K562 (cell line): ENCODE data around the gene AKT2. TPM values are rescaled to one million over a fixed set of nuclear protein-coding genes. Genes with fewer than 3 reads are reported as not detected.

Experiments
- ATAC-seq: fragments of 200-7000 bp; cut with Tn5 transposase; 3 replicates; pipeline ENCODE4 v1.9.1; 2020; ENCODE audit warnings: moderate library complexity
- BruUV-seq: library from RNA; stranded (reverse); fragments of 400-500 nt; replicated peaks from 2 replicates; lab custom pipeline; 2021; lab: Mats Ljungman, UMichigan
- CTCF ChIA-PET: fragments of 300-600 bp; formaldehyde crosslinking; extraction: SDS; loops from one replicate; lab custom pipeline; 2021; ENCODE audit warnings: low intra/inter-chr PET ratio; lab: Yijun Ruan, JAX
- POLR2A ChIA-PET: fragments of 300-600, 350-650 bp; sonication (Branson Sonifier 250); formaldehyde crosslinking; extraction: SDS; loops from one replicate; lab custom pipeline; 2021; ENCODE audit warnings: antibody characterized with exemption, inconsistent platforms; lab: Yijun Ruan, JAX
- DNase-seq, 4 experiments: peaks; one replicate each; pipeline versions ENCODE4 v3.0.0 to v3.0.0-alpha.2; 2011 to 2018; ENCODE audit warnings: low spot score in 3 of 4, mixed read lengths in 3 of 4; ENCODE audit errors: extremely low read depth in 1 of 4
- FAIRE-seq: peaks from 2 replicates; lab custom pipeline; 2011; peaks lifted over from hg19 to GRCh38; lab: Jason Lieb, UNC
- H2AFZ ChIP-seq: 2 replicates; pipeline ENCODE4 v1.6.0; 2011; ENCODE audit warnings: low read depth, low read length, control low read depth, inconsistent platforms
- H3K27ac ChIP-seq: fragments of 200-600 bp; 3 replicates; pipeline ENCODE4 v1.8.0; 2011; ENCODE audit warnings: low read depth, mild to moderate bottlenecking, control low read depth, inconsistent platforms, low read length, moderate library complexity, mixed read lengths; ENCODE audit errors: extremely low read depth
- H3K27me3 ChIP-seq, 2 experiments: fragments of 300-600 bp in 1 of 2; 2 replicates in 1 of 2; 3 replicates in 1 of 2; pipeline versions ENCODE4 v1.6.0 to v1.8.0; 2011; ENCODE audit warnings: inconsistent platforms in 2 of 2, low read length in 2 of 2, mild to moderate bottlenecking in 1 of 2, mixed read lengths in 1 of 2, moderate library complexity in 1 of 2; ENCODE audit not compliant: control insufficient read depth in 2 of 2, insufficient read depth in 2 of 2
- H3K36me3 ChIP-seq: fragments of 300-600 bp; 3 replicates; pipeline ENCODE4 v1.8.0; 2011; ENCODE audit warnings: mild to moderate bottlenecking, low read length, inconsistent platforms; ENCODE audit not compliant: control insufficient read depth, insufficient read depth
- H3K4me1 ChIP-seq, 2 experiments: fragments of 200-600 bp in 1 of 2; replicated peaks in 1 of 2; 2 replicates in 1 of 2; 3 replicates in 1 of 2; pipeline versions ENCODE4 v1.5.1 to v1.8.0; 2011; ENCODE audit warnings: inconsistent platforms in 2 of 2, low read length in 2 of 2, mild to moderate bottlenecking in 1 of 2, mixed read lengths in 1 of 2, moderate library complexity in 1 of 2; ENCODE audit not compliant: control insufficient read depth in 2 of 2, insufficient read depth in 2 of 2
- H3K4me2 ChIP-seq: 2 replicates; pipeline ENCODE4 v1.6.1; 2011; ENCODE audit warnings: low read length, control low read depth, inconsistent platforms, mixed read lengths; ENCODE audit not compliant: insufficient read depth
- H3K4me3 ChIP-seq: fragments of 200-600 bp; sonication (generic), shearing (Covaris generic); 2 replicates; pipeline ENCODE4 v1.5.1; 2016; ENCODE audit warnings: control low read depth, inconsistent platforms
- H3K79me2 ChIP-seq: fragments of 200-600 bp; 3 replicates; pipeline ENCODE4 v1.8.0; 2011; ENCODE audit warnings: low read length, inconsistent platforms; ENCODE audit not compliant: control insufficient read depth, insufficient read depth
- H3K9ac ChIP-seq, 2 experiments: 2 replicates each; pipeline versions ENCODE4 v1.6.0 to v1.6.1; 2011; ENCODE audit warnings: low read depth in 2 of 2, low read length in 2 of 2, control low read depth in 1 of 2, inconsistent platforms in 1 of 2, mild to moderate bottlenecking in 1 of 2, mixed read lengths in 1 of 2; ENCODE audit not compliant: insufficient read depth in 1 of 2
- H3K9me1 ChIP-seq: one replicate; pipeline ENCODE4 v1.6.0; 2011; ENCODE audit warnings: inconsistent platforms, mild to moderate bottlenecking, low read length, moderate library complexity; ENCODE audit not compliant: control insufficient read depth, insufficient read depth
- H3K9me3 ChIP-seq: replicated peaks from 2 replicates; pipeline ENCODE4 v1.5.1; 2011; ENCODE audit warnings: low read depth, low read length, inconsistent platforms; ENCODE audit not compliant: control insufficient read depth, insufficient read depth
- H4K20me1 ChIP-seq: replicated peaks from 2 replicates; pipeline ENCODE4 v1.6.1; 2011; ENCODE audit warnings: low read length, inconsistent platforms, mixed read lengths; ENCODE audit not compliant: control insufficient read depth, insufficient read depth
- ARNT ChIP-seq, 2 experiments: fragments of 450-650 bp; IDR thresholded peaks; 2 replicates each; pipeline ENCODE4 v1.6.1; 2016; ENCODE audit warnings: mild to moderate bottlenecking in 1 of 2
- CBX3 ChIP-seq, 2 experiments: IDR thresholded peaks; 1 replicate in 1 of 2; 2 replicates in 1 of 2; pipeline ENCODE4 v1.6.1; 2012; ENCODE audit warnings: inconsistent platforms in 2 of 2, low read length in 2 of 2, borderline replicate concordance in 1 of 2, control low read depth in 1 of 2
- ERF ChIP-seq: fragments of 450-650 bp; formaldehyde crosslinking; IDR thresholded peaks from 2 replicates; pipeline ENCODE4 v1.4.0; 2020; ENCODE audit warnings: mild to moderate bottlenecking, mixed read lengths
- ETS1 ChIP-seq: conservative IDR thresholded peaks from 2 replicates; pipeline ENCODE4 v1.6.1; 2011; ENCODE audit warnings: low read depth, mild to moderate bottlenecking, low read length; ENCODE audit not compliant: control insufficient read depth
- ILK ChIP-seq: fragments of 450-650 bp; IDR thresholded peaks from 2 replicates; pipeline ENCODE4 v1.6.1; 2016; ENCODE audit warnings: missing genetic modification characterization, low read depth, mild to moderate bottlenecking, missing compliant biosample characterization, moderate library complexity, borderline replicate concordance
- MAZ ChIP-seq, 2 experiments: fragments of 450-650 bp in 1 of 2; sonication (generic) in 1 of 2; formaldehyde crosslinking; IDR thresholded peaks in 1 of 2; conservative IDR thresholded peaks in 1 of 2; 2 replicates each; pipeline versions ENCODE4 v1.4.0 to v1.5.0; 2020; ENCODE audit warnings: mild to moderate bottlenecking in 1 of 2, missing genetic modification reagents in 1 of 2
- MYC ChIP-seq, 2 experiments: fragments of 250-450 bp in 1 of 2; sonication (Bioruptor Pico) in 1 of 2; IDR thresholded peaks; 2 replicates each; pipeline versions ENCODE4 v1.5.1 to v1.6.1; 2012 to 2021; ENCODE audit warnings: low read depth in 2 of 2, borderline replicate concordance in 1 of 2, improper control_type of control experiment in 1 of 2, low read length in 1 of 2, mild to moderate bottlenecking in 1 of 2, moderate library complexity in 1 of 2
- NELFE ChIP-seq: IDR thresholded peaks from 2 replicates; pipeline ENCODE4 v1.6.1; 2011; ENCODE audit warnings: mild to moderate bottlenecking; ENCODE audit not compliant: insufficient read depth, insufficient read length
- SAFB ChIP-seq: fragments of 200-400 bp; formaldehyde crosslinking; IDR thresholded peaks from 2 replicates; pipeline ENCODE4 v1.6.1; 2017; ENCODE audit warnings: low read depth, low read length, borderline replicate concordance
- SLC30A9 ChIP-seq: fragments of 250-450 bp; sonication (Bioruptor Pico); IDR thresholded peaks from 2 replicates; pipeline ENCODE4 v1.8.0; 2022; ENCODE audit warnings: mild to moderate bottlenecking, moderate library complexity
- ZFP91 ChIP-seq: sonication (generic); formaldehyde crosslinking; IDR thresholded peaks from 2 replicates; pipeline ENCODE4 v1.8.0; 2022; ENCODE audit warnings: mild to moderate bottlenecking, missing genetic modification reagents
- ZNF133 ChIP-seq: fragments of 250-450 bp; sonication (Bioruptor Pico); IDR thresholded peaks from 2 replicates; pipeline ENCODE4 v1.4.0; 2020; ENCODE audit warnings: mild to moderate bottlenecking
- ZNF232 ChIP-seq: sonication (generic); formaldehyde crosslinking; IDR thresholded peaks from 2 replicates; pipeline ENCODE4 v1.8.0; 2022; ENCODE audit warnings: mild to moderate bottlenecking, missing genetic modification reagents
- ZNF384 ChIP-seq: IDR thresholded peaks from 2 replicates; pipeline ENCODE4 v1.6.1; 2012; ENCODE audit warnings: low read depth, low read length, improper control_type of control experiment
- WGBS: fragments of 100-300 bp; shearing (Covaris generic); methylation state at CpG from one replicate; pipeline ENCODE4 v1.1.6; 2016; ENCODE audit warnings: low coverage, mixed read lengths; ENCODE audit not compliant: insufficient coverage; ENCODE audit errors: missing lambda C conversion rate; 5-methylcytosine and 5-hydroxymethylcytosine counted together
- in situ Hi-C: fragments of 300-500 bp; cut with MboI; formaldehyde crosslinking; loops from 4 replicates; pipeline ENCODE4 v1.15.0; 2018; ENCODE audit warnings: inconsistent platforms, mixed read lengths
- intact Hi-C: fragments of 100-400 bp; cut with micrococcal nuclease; formaldehyde crosslinking; loops from 2 replicates; pipeline ENCODE4 v1.14.2; 2022
- polyA plus RNA-seq, 8 experiments: library from polyadenylated mRNA; depleted of rRNA in 4 of 8; stranded (reverse) in 5 of 8; unstranded in 3 of 8; fragments of >200 nt; fragmentation: Nextera tagmentation in 2 of 8; fragmentation: Illumina TruSeq in 1 of 8; extraction: Ambion mirVana in 2 of 8; extraction: Trizol in 1 of 8; gene quantifications; 2 replicates each; pipeline versions ENCODE4 v1.2.1 to v1.2.3, GENCODE V29; 2011 to 2014; ENCODE audit warnings: inconsistent platforms in 1 of 8, missing spikeins in 1 of 8
- total RNA-seq, 7 experiments: library from RNA; depleted of rRNA in 6 of 7; stranded (reverse); fragments of >200 nt in 6 of 7; fragmentation: Illumina TruSeq in 2 of 7; extraction: Trizol in 2 of 7; gene quantifications; 2 replicates each; pipeline versions ENCODE4 v1.2.1 to v1.2.3, GENCODE V29; 2011 to 2021; ENCODE audit warnings: low replicate concordance in 1 of 7
- TF ChIP-seq, protein P1 (sequence below): IDR thresholded peaks from 2 replicates; pipeline ENCODE4 v1.6.1; 2016; ENCODE audit warnings: missing genetic modification characterization, missing compliant biosample characterization
- TF ChIP-seq, protein P2 (sequence below): sonication (generic); IDR thresholded peaks from 2 replicates; pipeline ENCODE4 v1.6.1; 2016

Gene AKT2
- total and polyA plus RNA-seq, 9 of the 15 experiments (the other 6 are each of a cell fraction or from before 2014, with no cell fraction given) = 1.1 to 132 (median 67.7) TPM

DNA sequence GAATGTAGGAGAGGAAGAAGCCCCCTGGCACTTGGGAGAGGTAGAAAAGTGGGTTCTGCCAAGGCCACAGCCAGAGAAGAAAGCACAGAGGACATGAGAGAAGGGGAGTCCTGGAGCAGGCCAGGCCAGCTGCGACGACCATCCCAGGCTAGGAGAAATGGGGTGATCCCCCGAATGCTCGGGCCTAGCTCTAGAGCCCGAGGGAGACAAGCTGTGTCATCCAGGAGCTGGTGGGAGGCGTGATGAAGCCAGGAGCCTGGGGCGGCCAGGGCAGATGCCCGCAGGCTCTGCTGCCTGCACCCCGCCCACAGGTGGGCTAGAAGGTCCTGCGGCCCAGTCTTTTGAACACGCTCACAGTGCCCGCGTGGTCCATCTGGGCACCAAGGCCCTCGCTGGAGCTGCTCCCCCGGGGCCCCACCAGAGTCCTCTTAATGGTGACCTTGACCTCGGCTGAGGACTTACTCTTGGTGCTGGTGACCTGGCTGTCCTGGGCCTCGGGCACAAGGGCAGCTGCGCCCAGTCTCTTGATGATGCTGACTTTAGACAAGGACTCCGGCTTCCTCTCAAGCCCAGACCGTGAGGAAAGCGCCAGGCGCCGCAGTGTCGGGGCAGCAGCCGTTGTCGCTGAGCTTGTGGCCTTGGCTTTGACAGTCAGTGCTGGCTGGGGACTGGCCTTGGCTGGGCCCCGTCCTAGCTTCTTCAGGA, 36.6 kb upstream of the AKT2 start:
- Histone ChIP-seq H3K36me3 (peaks cover 79% of the 10 kb centered on the region), H2AFZ (no peak overlapping the region), H3K4me2 (no peak overlapping the region), H3K79me2 (no peaks in the 10 kb centered on the region), H3K9me1 (no peaks in the 10 kb centered on the region), H3K9me3 (no peaks in the 10 kb centered on the region), H3K27ac (no peak overlapping the region), H3K27me3 (no peaks in the 10 kb centered on the region), H3K4me1 (peaks cover 0 to 4% of the 10 kb centered on the region in 2 experiments; a peak in 1 of 5 replicates), H4K20me1 (no peaks in the 10 kb centered on the region), H3K9ac (no peak overlapping the region), H3K4me3 (no peak overlapping the region)
- ATAC-seq = no peak
- WGBS = 92% methylated on average over 27 of the region's 27 CpGs
- no peak for DNase-seq
- ChIA-PET CTCF (no interaction called here), POLR2A (interaction anchor here (1.0 to 1.2 kb wide), 2 partner anchors 10 to 19 kb away, joined by 3 read pairs; no protein-coding TSS in a partner anchor)
- FAIRE-seq = no peak
- BruUV-seq = no TSS peak
- intact Hi-C loops = no loop called here
- in situ Hi-C loops = no loop called here
- TF ChIP-seq ETS1 = no peak
- no peak for TF ChIP-seq MYC (IDR thresholded peaks at IDR 0.05; ENCODE audit: low read depth, low read length)
- no peak for TF ChIP-seq MYC (CRISPR knock-in tag; IDR thresholded peaks at IDR 0.05; ENCODE audit: borderline replicate concordance, low read depth)
- TF ChIP-seq, protein P1, sequence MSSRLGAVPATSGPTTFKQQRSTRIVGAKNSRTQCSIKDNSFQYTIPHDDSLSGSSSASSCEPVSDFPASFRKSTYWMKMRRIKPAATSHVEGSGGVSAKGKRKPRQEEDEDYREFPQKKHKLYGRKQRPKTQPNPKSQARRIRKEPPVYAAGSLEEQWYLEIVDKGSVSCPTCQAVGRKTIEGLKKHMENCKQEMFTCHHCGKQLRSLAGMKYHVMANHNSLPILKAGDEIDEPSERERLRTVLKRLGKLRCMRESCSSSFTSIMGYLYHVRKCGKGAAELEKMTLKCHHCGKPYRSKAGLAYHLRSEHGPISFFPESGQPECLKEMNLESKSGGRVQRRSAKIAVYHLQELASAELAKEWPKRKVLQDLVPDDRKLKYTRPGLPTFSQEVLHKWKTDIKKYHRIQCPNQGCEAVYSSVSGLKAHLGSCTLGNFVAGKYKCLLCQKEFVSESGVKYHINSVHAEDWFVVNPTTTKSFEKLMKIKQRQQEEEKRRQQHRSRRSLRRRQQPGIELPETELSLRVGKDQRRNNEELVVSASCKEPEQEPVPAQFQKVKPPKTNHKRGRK = no peak
- no peak for TF ChIP-seq ZNF232 (CRISPR knock-in tag)
- TF ChIP-seq ERF (CRISPR knock-in tag) = no peak
- TF ChIP-seq, protein P2, sequence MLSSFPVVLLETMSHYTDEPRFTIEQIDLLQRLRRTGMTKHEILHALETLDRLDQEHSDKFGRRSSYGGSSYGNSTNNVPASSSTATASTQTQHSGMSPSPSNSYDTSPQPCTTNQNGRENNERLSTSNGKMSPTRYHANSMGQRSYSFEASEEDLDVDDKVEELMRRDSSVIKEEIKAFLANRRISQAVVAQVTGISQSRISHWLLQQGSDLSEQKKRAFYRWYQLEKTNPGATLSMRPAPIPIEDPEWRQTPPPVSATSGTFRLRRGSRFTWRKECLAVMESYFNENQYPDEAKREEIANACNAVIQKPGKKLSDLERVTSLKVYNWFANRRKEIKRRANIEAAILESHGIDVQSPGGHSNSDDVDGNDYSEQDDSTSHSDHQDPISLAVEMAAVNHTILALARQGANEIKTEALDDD = no peak
- TF ChIP-seq ARNT (IDR thresholded peaks at IDR 0.05) = no peak
- TF ChIP-seq CBX3 (IDR thresholded peaks at IDR 0.05; ENCODE audit: borderline replicate concordance in 1 of 2, low read length in 2 of 2) = no peak
- TF ChIP-seq ZNF384 = no peak
- TF ChIP-seq NELFE = no peak
- TF ChIP-seq MAZ (CRISPR knock-in tag; conservative IDR thresholded peaks at IDR 0.05 in 1 of 2, IDR thresholded peaks at IDR 0.05 in 1 of 2) = no peak
- no peak for TF ChIP-seq ZFP91 (CRISPR knock-in tag)
- no peak for TF ChIP-seq ILK
- TF ChIP-seq SAFB = no peak
- no peak for TF ChIP-seq ZNF133 (CRISPR knock-in tag)
- TF ChIP-seq SLC30A9 (CRISPR knock-in tag) = no peak
